ENCODE measurements around the gene EAPP.
"Not testable (repeated sequence)": the region's sequence is repeated elsewhere in the genome, so short reads cannot be mapped to it uniquely, and the experiment has no call there.

Gene EAPP

DNA sequence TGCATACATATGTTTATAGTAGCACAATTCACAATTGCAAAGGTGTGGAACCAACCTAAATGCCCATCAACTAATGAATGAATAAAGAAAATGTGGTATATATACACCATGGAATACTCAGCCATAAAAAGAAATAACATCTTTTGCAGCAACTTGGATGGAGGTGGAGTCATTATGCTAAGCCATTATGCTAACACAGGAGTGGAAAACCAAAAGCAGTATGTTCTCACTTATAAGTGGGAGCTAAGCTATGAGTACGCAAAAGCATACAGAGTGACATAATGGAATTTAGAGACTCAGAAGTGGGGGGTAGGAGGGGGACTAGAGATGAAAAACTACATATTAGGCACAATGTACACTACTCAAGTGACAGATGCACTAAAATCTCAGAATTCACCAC lies 61.2 kb downstream of the EAPP start:
- DNase-seq: no peak

DNA sequence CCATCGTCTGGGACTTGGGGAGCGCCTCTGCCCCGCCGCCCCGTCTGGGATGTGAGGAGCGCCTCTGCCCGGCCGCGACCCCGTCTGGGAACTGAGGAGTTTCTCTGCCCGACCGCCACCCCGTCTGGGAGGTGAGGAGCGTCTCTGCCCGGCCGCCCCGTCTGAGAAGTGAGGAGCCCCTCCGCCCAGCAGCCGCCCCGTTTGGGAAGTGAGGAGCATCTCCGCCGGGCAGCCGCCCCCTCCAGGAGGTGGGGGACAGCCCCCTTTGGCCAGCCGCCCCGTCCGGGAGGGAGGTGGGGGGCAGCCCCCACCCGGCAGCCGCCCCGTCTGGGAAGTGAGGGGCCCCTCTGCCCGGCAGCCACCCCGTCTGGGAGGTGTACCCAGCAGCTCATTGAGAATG lies 63.5 kb downstream of the EAPP start:
- DNase-seq: not testable (repeated sequence)

GRCh38 chr14:34475163-34475562 lies 64.3 kb downstream of the EAPP start:
- DNase-seq: no peak

DNA sequence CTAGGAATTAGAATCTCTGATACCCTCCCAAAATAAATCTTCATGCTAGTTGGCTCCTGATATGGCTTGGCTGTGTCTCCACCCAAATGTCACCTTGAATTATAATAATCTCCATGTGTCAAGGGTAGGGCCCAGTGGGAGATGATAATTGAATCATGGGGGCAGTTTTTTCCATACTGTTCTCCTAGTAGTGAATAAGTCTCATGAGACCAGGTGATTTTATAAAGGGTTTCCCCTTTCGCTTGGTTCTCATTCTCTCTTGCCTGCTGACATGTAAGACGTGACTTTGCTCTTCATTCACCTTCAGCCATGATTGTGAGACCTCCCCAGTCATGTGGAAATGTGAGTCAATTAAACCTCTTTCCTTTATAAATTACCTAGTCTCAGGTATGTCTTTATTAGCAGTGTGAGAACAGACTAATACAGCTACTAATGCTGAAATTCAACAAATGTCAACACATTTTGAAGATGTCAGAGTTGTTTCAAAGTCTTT lies 65.3 kb downstream of the EAPP start:
- DNase-seq: no peak

- no peak for DNase-seq
These were observed 66.7 kb downstream of the EAPP start for GRCh38 chr14:34472706-34473279.

DNA sequence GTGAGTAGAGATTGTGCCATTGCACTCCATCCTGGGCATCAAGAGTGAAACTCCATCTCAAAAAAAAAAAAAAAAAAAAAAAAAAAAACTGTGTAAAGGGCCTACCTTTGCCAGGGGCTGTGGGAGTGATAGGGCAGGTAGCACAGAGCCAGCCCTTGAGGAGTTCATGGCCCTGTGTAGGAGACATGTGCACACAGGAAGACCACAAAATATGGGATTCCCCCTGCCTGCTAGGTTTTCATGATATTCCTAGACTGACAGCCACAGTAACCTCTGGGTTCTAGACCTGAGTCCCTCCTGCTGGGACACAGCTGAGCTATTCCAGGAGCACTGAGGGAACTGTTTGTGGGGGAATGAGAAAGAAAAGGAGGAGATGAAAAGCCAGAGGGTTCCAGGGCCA lies 69.2 kb downstream of the EAPP start:
- DNase-seq: no peak

DNA sequence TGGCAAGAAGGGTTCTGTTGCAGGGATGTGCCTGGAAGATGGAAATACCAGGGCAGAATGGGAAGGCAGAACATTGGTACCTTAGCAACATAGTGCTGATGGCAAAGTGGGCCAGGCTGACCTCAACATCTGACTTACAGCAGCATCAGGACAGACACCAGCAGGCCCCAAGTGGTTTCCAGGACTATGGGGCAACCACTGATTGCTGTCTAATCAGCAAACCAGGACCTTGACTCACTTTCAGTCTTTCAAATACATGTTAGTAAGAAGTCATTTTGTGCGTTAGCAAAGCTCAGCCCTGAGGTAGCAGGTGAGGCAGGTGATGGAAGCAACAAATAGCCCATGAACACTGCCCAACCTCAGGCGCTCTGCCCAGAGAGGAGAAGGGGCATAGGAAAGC lies 72.8 kb downstream of the EAPP start:
- no peak for DNase-seq

Data from NCI-H1436 (cell line).